ENCODE data around the gene C2orf92.
"Not testable (repeated sequence)": the region's sequence is repeated elsewhere in the genome, so short reads cannot be mapped to it uniquely, and the experiment has no call there.

C2orf92 gene

DNA sequence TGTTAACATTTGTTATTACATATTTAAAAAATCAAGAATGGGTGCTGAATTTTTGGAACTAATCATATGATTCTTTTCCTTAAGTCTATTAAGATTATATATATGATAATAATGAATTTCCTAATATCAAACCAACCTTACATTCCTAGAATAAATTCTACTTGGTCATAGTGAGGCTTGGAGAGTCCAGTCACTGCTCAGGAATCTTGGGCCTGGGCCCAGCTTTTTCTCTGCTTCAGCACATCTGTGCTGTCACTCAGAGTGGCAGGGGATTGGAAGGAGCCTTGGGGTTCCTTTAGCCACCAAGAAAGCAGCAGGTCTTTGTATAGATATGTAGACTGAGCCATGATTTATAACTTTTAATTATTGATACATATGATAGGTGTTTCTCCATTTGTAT is 24.0 kb downstream of the C2orf92 start:
- DNase-seq (ENCODE audit: low read depth in 2 of 2): no peak

DNA sequence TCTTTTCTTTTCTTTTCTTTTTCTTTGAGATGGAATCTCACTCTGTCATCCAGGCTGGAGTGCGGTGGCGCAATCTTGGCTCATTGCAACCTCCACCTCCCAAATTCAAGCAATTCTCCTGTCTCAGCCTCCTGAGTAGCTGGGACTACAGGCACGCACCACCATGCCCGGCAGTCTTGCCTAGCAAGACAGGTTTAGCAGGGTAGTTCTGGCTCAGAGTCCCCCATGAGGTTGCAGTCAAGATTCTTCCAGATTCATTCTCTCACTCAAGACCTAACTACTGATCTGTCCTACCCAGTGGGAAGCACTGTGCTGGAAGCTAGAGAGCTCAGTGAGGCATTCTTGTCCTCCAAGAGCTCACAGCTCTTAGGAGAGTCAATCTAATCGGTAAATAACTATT is 26.2 kb downstream of the C2orf92 start:
- DNase-seq (ENCODE audit: low read depth in 2 of 2): no peak

DNA sequence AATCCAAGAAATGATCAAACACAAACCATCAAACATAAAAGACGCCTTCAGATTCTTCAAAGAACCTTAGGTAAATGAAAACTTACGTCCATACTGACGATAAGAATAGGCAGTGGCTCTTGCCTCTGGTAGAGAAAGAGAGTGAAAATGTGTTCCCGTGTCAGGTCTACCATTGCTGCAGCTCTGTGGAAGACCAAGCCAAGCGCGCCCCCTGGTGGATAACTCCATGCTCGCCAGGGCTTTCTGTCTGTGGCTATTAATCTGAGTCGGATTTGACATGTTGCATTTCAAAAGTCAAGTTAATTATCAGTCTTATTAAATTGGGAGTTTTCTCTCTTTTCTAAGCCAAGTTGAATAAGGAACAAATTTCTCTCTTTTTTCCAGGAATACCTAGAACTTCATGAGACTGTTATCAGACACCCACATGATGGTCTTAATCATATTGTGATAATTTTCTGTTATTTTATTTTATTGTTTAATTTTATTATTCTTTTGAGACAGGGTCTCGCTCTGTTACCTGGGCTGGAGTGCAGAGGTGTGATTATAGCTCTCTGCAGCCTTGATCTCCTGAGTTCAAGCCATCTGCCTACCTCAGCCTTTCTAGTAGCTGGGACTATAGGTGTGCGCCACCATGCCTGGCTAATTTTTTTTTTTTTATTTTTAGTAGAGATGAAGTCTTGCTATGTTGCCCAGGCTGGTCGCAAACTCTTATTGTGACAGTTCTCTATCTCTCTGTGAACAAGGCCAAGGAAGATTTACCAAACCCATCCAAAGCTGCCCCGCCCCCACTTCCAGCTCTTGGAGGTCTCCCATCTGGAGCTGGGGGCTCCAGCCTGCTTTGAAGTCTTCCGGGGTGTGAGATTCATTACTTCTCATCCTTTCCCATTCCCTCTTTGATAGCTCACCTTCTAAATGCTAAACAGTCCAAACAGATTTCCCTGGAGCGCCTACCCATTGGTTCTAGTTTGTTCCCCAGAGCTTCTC is 28.0 kb downstream of the C2orf92 start:
- peak; percentile 95 to 97 for DNase-seq (ENCODE audit: low read depth in 2 of 2)

- no peak for DNase-seq (ENCODE audit: low read depth in 2 of 2)
Observed at GRCh38 chr2:97698530-97698929, 29.0 kb downstream of the C2orf92 start.

- DNase-seq (ENCODE audit: low read depth in 2 of 2): peak; percentile 48 to 49
Observed at GRCh38 chr2:97699765-97700444, 30.4 kb downstream of the C2orf92 start.

- DNase-seq (ENCODE audit: low read depth in 2 of 2): no peak
Observed at GRCh38 chr2:97701186-97701585, 31.7 kb downstream of the C2orf92 start.

GRCh38 chr2:97701851-97702465 is 32.4 kb downstream of the C2orf92 start:
- DNase-seq (ENCODE audit: low read depth in 2 of 2): no peak

- no peak for DNase-seq (ENCODE audit: low read depth in 2 of 2)
Observed at GRCh38 chr2:97702731-97703470, 33.4 kb downstream of the C2orf92 start.

DNA sequence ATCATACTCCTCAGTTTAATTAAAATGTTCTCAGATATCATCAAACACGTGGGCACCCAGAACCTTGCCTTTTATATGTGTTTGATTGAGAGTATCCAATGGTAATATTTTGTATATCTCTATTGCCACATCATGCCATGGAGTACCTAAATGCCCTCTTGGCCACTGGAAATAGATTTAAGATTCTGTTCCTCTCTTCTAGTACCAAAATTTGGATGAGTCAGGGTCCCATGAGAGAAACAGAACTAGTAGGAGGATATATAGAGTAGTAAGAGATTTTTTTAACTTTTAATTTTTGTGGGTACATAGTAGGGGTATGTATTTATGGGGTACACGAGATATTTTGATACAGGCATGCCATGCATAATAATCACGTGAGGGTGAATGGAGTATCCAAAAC is 34.2 kb downstream of the C2orf92 start:
- no peak for DNase-seq (ENCODE audit: low read depth in 2 of 2)

- no peak for DNase-seq (ENCODE audit: low read depth in 2 of 2)
Observed at GRCh38 chr2:97704989-97705388, 35.5 kb downstream of the C2orf92 start.

DNA sequence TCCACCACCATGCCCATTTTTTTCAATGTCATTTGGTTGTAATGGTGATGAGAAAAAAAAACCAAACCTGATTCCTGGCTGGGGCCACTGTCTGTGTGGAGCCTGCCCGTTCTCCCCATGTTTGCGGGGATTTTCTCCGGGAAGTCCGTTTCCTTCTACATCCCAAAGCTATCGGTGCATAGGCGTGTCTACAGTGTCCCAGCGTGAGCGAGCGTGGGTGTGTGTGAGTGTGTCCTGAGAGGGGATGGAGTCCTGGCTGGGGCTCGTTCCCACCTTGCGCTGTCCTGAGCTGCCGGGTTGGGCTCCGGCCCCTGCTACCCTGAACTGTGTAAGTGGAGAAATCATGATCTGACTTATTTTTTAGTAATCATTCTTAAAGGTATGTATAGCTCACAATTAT is 36.6 kb downstream of the C2orf92 start:
- DNase-seq (ENCODE audit: low read depth in 2 of 2): no peak

DNA sequence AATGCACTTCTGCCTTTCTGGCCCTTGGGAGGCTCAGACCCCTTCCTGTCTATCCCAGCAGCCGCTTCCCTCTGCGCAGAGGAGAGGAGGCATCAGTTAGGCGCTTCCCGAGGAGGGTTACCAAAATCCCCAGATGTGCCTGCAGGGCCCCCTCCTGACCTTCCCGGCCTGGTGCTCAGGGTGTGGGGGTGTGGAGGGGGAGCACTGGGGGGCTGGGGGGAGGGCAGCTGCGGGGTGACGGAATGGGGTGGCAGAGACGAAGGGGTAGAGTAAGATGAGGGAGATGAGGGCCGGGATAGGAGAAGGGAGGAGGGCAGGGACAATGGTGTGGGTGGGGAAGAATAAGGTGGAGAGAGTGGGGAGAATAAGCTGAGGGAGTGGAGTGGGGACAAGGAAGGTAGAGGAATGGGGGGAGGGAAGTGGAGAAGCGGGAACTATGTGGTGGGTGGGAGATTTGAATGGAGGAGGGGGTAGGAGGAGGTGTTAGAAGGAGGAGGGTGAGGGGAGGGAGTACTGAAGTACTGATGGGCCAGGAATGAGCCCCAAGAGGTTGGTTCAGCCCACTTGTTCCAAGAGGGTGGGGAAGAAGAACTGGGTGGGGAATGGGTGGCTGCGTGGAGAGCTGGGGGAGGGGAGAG is 37.3 kb downstream of the C2orf92 start:
- DNase-seq (ENCODE audit: low read depth in 2 of 2): no peak

GRCh38 chr2:97707362-97708047 is 38.0 kb downstream of the C2orf92 start:
- DNase-seq (ENCODE audit: low read depth in 2 of 2): no peak

- DNase-seq (ENCODE audit: low read depth in 2 of 2): no peak
Observed at GRCh38 chr2:97708048-97708380, 38.5 kb downstream of the C2orf92 start.

GRCh38 chr2:97708608-97709007 is 39.1 kb downstream of the C2orf92 start:
- no peak for DNase-seq (ENCODE audit: low read depth in 2 of 2)

DNA sequence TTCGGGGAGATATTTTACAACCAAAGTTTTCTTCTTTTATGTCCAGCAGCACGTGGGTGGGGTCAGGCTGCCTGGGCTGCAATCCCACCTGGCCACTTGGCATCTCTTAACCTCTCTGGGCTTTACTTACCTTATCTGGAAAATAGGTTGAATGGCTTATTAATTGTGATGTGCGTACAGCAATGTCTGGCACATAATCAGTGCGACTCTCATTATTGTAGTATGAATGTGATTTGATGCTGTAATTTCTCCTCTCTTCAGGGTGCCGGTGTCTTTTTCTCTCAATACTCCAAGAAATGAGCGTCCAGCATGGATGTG is 41.8 kb downstream of the C2orf92 start:
- DNase-seq (ENCODE audit: low read depth in 2 of 2): no peak

DNA sequence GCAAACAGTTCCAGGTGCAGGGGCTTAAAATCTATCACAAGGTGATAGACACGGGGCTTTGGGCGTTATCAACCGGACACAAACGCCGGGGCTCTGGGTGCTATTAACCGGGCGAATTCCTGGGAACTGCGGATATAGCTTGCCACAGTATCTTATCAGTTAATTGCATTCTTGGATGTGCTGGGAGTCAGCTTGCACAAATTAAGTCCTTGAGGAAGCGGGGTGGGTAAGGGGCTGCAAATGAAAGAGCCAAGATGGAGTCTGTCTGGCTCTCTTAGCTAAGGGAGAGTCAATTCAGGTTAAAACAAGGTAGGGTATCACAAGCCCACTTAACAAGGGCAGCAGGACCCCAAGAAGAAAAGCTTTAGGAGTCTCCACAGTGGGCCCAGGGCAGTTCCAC is 42.7 kb downstream of the C2orf92 start:
- DNase-seq (ENCODE audit: low read depth in 2 of 2): not testable (repeated sequence)

GRCh38 chr2:97712693-97713295 is 43.3 kb downstream of the C2orf92 start:
- DNase-seq (ENCODE audit: low read depth in 2 of 2): peak in 1 of 2 donors; percentile 43

DNA sequence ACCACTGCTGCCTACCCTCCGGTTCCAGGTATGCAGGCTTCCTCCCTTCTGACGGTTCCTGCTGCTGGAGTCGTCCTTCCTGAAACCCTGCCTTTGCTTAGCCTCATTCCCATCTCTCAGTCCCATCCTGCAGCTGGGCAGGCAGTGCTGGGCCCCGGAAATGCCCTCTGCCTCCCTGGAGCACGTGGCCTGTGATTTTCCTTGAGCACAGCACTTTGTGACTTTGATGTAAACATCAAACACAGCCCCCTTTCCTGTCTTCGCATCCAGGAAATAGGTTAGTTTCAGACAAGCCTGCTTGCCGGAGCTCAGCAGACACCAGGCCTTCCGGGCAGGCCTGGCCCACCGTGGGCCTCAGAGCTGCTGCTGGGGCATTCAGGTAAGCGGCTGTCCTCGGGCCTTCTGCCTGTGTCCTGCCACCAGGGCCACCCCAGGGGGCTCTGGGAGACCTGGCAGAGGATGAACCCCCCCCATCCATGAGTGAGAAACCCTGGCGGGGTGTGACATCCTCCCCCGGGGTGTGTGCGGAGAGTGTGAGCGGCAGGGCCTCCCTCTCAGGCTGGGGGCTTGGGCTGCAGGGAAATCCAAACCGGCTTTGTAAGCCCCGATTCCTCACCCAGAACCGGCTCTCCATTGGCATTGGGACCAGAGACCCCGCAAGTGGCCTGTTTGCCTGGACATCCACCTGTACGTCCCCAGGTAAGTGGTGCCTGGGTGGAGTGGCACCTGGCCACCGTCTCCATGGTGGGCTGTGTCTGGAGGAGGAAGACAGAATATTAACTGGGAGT is 44.0 kb downstream of the C2orf92 start, which contains the start of gene ZAP70:
ZAP70 (plus strand) TSS at position 281 of the 788 bp plus-strand sequence. CDS start 10,461 bp downstream, outside the sequence.
- peak; percentile 44 for DNase-seq (ENCODE audit: low read depth in 2 of 2)

All from stimulated activated CD4-positive, alpha-beta T cell treated with anti-CD3 and anti-CD28 coated beads, Interleukin-1b, Interleukin-23, amount 100 ng/mL, for 4 hours (primary cell).